HEK293 (cell line): ENCODE data around the gene TTC1.

Experiments
- CTCF ChIP-seq: fragments of 450-650 bp; formaldehyde crosslinking; IDR thresholded peaks from 2 replicates; pipeline ENCODE4 v1.5.1; 2016; ENCODE audit warnings: missing biosample characterization, missing genetic modification characterization
- ELK4 ChIP-seq: IDR thresholded peaks from 2 replicates; pipeline ENCODE4 v1.6.1; 2011; ENCODE audit warnings: mild to moderate bottlenecking, low read depth, low read length, borderline replicate concordance
- HOXA7 ChIP-seq: sonication (generic); formaldehyde crosslinking; IDR thresholded peaks from 2 replicates; pipeline ENCODE4 v1.8.1; 2022; ENCODE audit warnings: missing genetic modification reagents, borderline replicate concordance
- KLF1 ChIP-seq: fragments of 450-650 bp; formaldehyde crosslinking; IDR thresholded peaks from 2 replicates; pipeline ENCODE4 v1.5.1; 2016; ENCODE audit warnings: missing biosample characterization, missing genetic modification characterization
- PRDM10 ChIP-seq: fragments of 450-650 bp; formaldehyde crosslinking; IDR thresholded peaks from 2 replicates; pipeline ENCODE4 v1.5.1; 2016; ENCODE audit warnings: missing biosample characterization, missing genetic modification characterization
- REST ChIP-seq: fragments of 450-650 bp; formaldehyde crosslinking; IDR thresholded peaks from 2 replicates; pipeline ENCODE4 v1.5.1; 2016; ENCODE audit warnings: missing biosample characterization, missing genetic modification characterization
- SCRT1 ChIP-seq: fragments of 450-650 bp; formaldehyde crosslinking; IDR thresholded peaks from 2 replicates; pipeline ENCODE4 v1.5.1; 2016; ENCODE audit warnings: missing biosample characterization, missing genetic modification characterization, borderline replicate concordance
- YY1 ChIP-seq: fragments of 450-650 bp; formaldehyde crosslinking; IDR thresholded peaks from 2 replicates; pipeline ENCODE4 v1.5.1; 2018; ENCODE audit warnings: missing biosample characterization, missing genetic modification characterization
- ZNF174 ChIP-seq: fragments of 450-650 bp; formaldehyde crosslinking; IDR thresholded peaks from 2 replicates; pipeline ENCODE4 v1.5.0; 2017; ENCODE audit warnings: missing biosample characterization, mild to moderate bottlenecking, missing genetic modification characterization
- ZNF24 ChIP-seq: fragments of 450-650 bp; formaldehyde crosslinking; IDR thresholded peaks from 2 replicates; pipeline ENCODE4 v1.5.1; 2016; ENCODE audit warnings: missing biosample characterization, missing genetic modification characterization
- ZNF26 ChIP-seq: fragments of 450-650 bp; formaldehyde crosslinking; IDR thresholded peaks from 2 replicates; pipeline ENCODE4 v1.5.1; 2016; ENCODE audit warnings: missing biosample characterization, missing genetic modification characterization
- ZNF521 ChIP-seq: fragments of 450-650 bp; formaldehyde crosslinking; IDR thresholded peaks from 2 replicates; pipeline ENCODE4 v1.5.1; 2017; ENCODE audit warnings: missing biosample characterization, mild to moderate bottlenecking, missing genetic modification characterization
- ZSCAN30 ChIP-seq: fragments of 450-650 bp; IDR thresholded peaks from 2 replicates; pipeline ENCODE4 v1.5.1; 2018; ENCODE audit warnings: missing biosample characterization, mild to moderate bottlenecking, missing genetic modification characterization, moderate library complexity

- TF ChIP-seq REST (tag by site-specific recombination) (no peak), ZNF26 (no peak), PRDM10 (tag by site-specific recombination) (no peak), CTCF (tag by site-specific recombination) (no peak), ZNF174 (tag by site-specific recombination) (no peak), SCRT1 (no peak), YY1 (tag by site-specific recombination) (no peak), ZNF521 (no peak), HOXA7 (CRISPR knock-in tag) (no peak), ZNF24 (no peak), ZSCAN30 (tag by site-specific recombination) (no peak), KLF1 (no peak), ELK4 (no peak)
These were observed 37.4 kb upstream of the TTC1 start for GRCh38 chr5:159971514-159971913.
